GM12878 (cell line): Measurements from ENCODE around the gene RAMP2. TPM values are rescaled to one million over a fixed set of nuclear protein-coding genes. Genes with fewer than 3 reads are reported as not detected.

ENCODE experiments used
- ATAC-seq: fragments of 200-7000 bp; cut with Tn5 transposase; 3 replicates; pipeline ENCODE4 v1.9.1; 2020; ENCODE audit warnings: mild to moderate bottlenecking, moderate library complexity
- BruUV-seq: library from RNA; stranded (reverse); fragments of 400-500 nt; replicated peaks from 2 replicates; lab custom pipeline; 2021; lab: Mats Ljungman, UMichigan
- CTCF ChIA-PET: fragments of 300-600 bp; sonication (Branson Sonifier 250); formaldehyde crosslinking; extraction: SDS; loops from one replicate; lab custom pipeline; 2021; ENCODE audit warnings: inconsistent platforms; lab: Yijun Ruan, JAX
- POLR2A ChIA-PET: fragments of 350-600 bp; formaldehyde crosslinking; extraction: SDS; loops from one replicate; lab custom pipeline; 2021; ENCODE audit warnings: inconsistent platforms; lab: Charles Lee
- RAD21 ChIA-PET: fragments of 300-600 bp; sonication (Branson Sonifier 250); formaldehyde crosslinking; loops from one replicate; lab custom pipeline; 2023; ENCODE audit warnings: antibody characterized with exemption; ENCODE audit not compliant: unreplicated experiment; lab: Charles Lee
- SMC1A ChIA-PET: fragments of 300-600 bp; sonication (Branson Sonifier 250); formaldehyde crosslinking; loops from one replicate; lab custom pipeline; 2023; ENCODE audit not compliant: unreplicated experiment, uncharacterized antibody; lab: Charles Lee
- DNase-seq: peaks from one replicate; pipeline ENCODE4 v3.0.0-alpha.2; 2011; ENCODE audit warnings: low read depth, low spot score
- FAIRE-seq: peaks from 3 replicates; lab custom pipeline; 2011; peaks lifted over from hg19 to GRCh38; lab: Jason Lieb, UNC
- H2AFZ ChIP-seq: 2 replicates; pipeline ENCODE4 v1.6.0; 2011; ENCODE audit warnings: low read depth, low read length, control low read depth; ENCODE audit not compliant: control insufficient read depth
- H3K27ac ChIP-seq: 2 replicates; pipeline ENCODE4 v1.5.1; 2011; ENCODE audit warnings: control low read depth; ENCODE audit not compliant: control insufficient read depth, insufficient read depth
- H3K27me3 ChIP-seq, 2 experiments: replicated peaks in 1 of 2; 2 replicates each; pipeline versions ENCODE4 v1.6.0 to v1.6.1; 2011; ENCODE audit warnings: low read length in 1 of 2; ENCODE audit not compliant: control insufficient read depth in 2 of 2, insufficient read depth in 2 of 2
- H3K36me3 ChIP-seq, 2 experiments: 2 replicates each; pipeline ENCODE4 v1.5.1; 2011; ENCODE audit warnings: low read length in 1 of 2; ENCODE audit not compliant: control insufficient read depth in 2 of 2, insufficient read depth in 2 of 2
- H3K4me1 ChIP-seq: 2 replicates; pipeline ENCODE4 v1.6.1; 2011; ENCODE audit warnings: mild to moderate bottlenecking, low read length, moderate library complexity, mixed read lengths; ENCODE audit not compliant: control insufficient read depth, insufficient read depth
- H3K4me2 ChIP-seq: 2 replicates; pipeline ENCODE4 v1.6.0; 2011; ENCODE audit warnings: control low read depth; ENCODE audit not compliant: control insufficient read depth, insufficient read depth
- H3K4me3 ChIP-seq: fragments of 200-600 bp; sonication (generic); 2 replicates; pipeline ENCODE4 v1.5.1; 2016
- H3K79me2 ChIP-seq: 2 replicates; pipeline ENCODE4 v1.6.0; 2011; ENCODE audit warnings: low read length; ENCODE audit not compliant: control insufficient read depth, insufficient read depth
- H3K9ac ChIP-seq: 2 replicates; pipeline ENCODE4 v1.8.0; 2011; ENCODE audit warnings: low read length, control low read depth, mixed read lengths; ENCODE audit not compliant: control insufficient read depth, insufficient read depth
- H3K9me3 ChIP-seq: replicated peaks from 3 replicates; pipeline ENCODE4 v1.5.1; 2011; ENCODE audit warnings: mild to moderate bottlenecking, low read length; ENCODE audit not compliant: control insufficient read depth, insufficient read depth
- H4K20me1 ChIP-seq: 2 replicates; pipeline ENCODE4 v1.6.0; 2011; ENCODE audit not compliant: control insufficient read depth, insufficient read depth
- CBFB ChIP-seq: IDR thresholded peaks from 2 replicates; pipeline ENCODE4 v1.6.1; 2016; ENCODE audit warnings: antibody characterized with exemption, low read depth
- DPF2 ChIP-seq: fragments of 450-650 bp; IDR thresholded peaks from 2 replicates; pipeline ENCODE4 v1.6.1; 2017; ENCODE audit warnings: mild to moderate bottlenecking
- GABPA ChIP-seq: IDR thresholded peaks from 2 replicates; pipeline ENCODE4 v1.6.1; 2014; ENCODE audit warnings: antibody characterized with exemption, low read depth, mild to moderate bottlenecking, inconsistent platforms
- WGBS: methylation state at CpG from one replicate; pipeline ENCODE4 v1.1.6; 2016; ENCODE audit warnings: low lambda C conversion rate; ENCODE audit not compliant: insufficient replicate concordance, insufficient coverage; ENCODE audit errors: missing lambda C conversion rate; 5-methylcytosine and 5-hydroxymethylcytosine counted together
- in situ Hi-C: fragments of 300-500 bp; cut with MboI; formaldehyde crosslinking; loops from 9 replicates; pipeline ENCODE4 v1.14.3; 2018; ENCODE audit warnings: mixed read lengths
- intact Hi-C: fragments of 100-400 bp; cut with micrococcal nuclease; formaldehyde crosslinking; loops from one replicate; pipeline ENCODE4 v1.14.2; 2022; ENCODE audit not compliant: unreplicated experiment
- polyA plus RNA-seq, 11 experiments: library from polyadenylated mRNA; depleted of rRNA in 4 of 11; unstranded in 6 of 11; stranded (reverse) in 5 of 11; fragments of >200 nt; fragmentation: Nextera tagmentation in 4 of 11; fragmentation: Illumina TruSeq in 1 of 11; extraction: Ambion mirVana in 4 of 11; extraction: Trizol in 1 of 11; gene quantifications; 1 replicate in 1 of 11; 2 replicates in 10 of 11; pipeline versions ENCODE4 v1.2.1 to v1.2.3, GENCODE V29; 2011 to 2016; ENCODE audit warnings: inconsistent platforms in 2 of 11, missing spikeins in 2 of 11, low read depth in 1 of 11
- small RNA-seq: library from RNA; depleted of rRNA; stranded (forward); fragments of <200 nt; gene quantifications from one replicate; pipeline ENCODE3, GENCODE V24; 2014
- total RNA-seq, 4 experiments: library from RNA; depleted of rRNA in 3 of 4; stranded (reverse); fragments of >200 nt in 3 of 4; fragmentation: Illumina TruSeq in 1 of 4; extraction: Trizol in 1 of 4; gene quantifications; 2 replicates each; pipeline versions ENCODE4 v1.2.1 to v1.2.3, GENCODE V29; 2013 to 2021

The RAMP2 gene
- total and polyA plus RNA-seq, 10 of the 15 experiments (the other 5 are each of a cell fraction or from before 2014, with no cell fraction given), result 0.14 to 0.32 (median 0.21) TPM; not detected in 4

GRCh38 chr17:42809250-42809649 lies 48.2 kb downstream of the RAMP2 start:
- no peak overlapping the region for H3K9ac ChIP-seq
- ChIA-PET CTCF (interaction anchor here (2.3 to 2.4 kb wide), 2 partner anchors 11 to 15 kb away, joined by 9 to 17 read pairs; partner anchors contain the start of gene BECN1), RAD21 (no interaction called here), SMC1A (no interaction called here), POLR2A (no interaction called here)
- no peak overlapping the region for H3K27ac ChIP-seq
- peaks cover 0 to 16% of the 10 kb centered on the region in 2 experiments; a peak in 3 of 4 replicates for H3K36me3 ChIP-seq
- H3K9me3 ChIP-seq, result no peaks in the 10 kb centered on the region
- H2AFZ ChIP-seq, result no peak overlapping the region
- no peaks in the 10 kb centered on the region for H3K4me1 ChIP-seq
- no peaks in the 10 kb centered on the region for H3K79me2 ChIP-seq
- no peak overlapping the region for H3K4me3 ChIP-seq
- ATAC-seq (no peak), FAIRE-seq (no peak), DNase-seq (no peak)
- no peak for TF ChIP-seq GABPA
- no peak for TF ChIP-seq DPF2
- no peak for TF ChIP-seq CBFB
- no peak overlapping the region for H3K4me2 ChIP-seq
- intact Hi-C loops, result no loop called here
- H3K27me3 ChIP-seq, result no peaks in the 10 kb centered on the region
- in situ Hi-C loops, result no loop called here
- H4K20me1 ChIP-seq, result no peaks in the 10 kb centered on the region
- 97% methylated on average over 3 of the region's 3 CpGs for WGBS
- no TSS peak for BruUV-seq

Small RNA genes within 50 kb of the gene (small RNA-seq; reads per million reads assigned to genes)
- gene HMGN2P15, result not detected

Other genes with a start within 250 kb of the RAMP2 start
Only the 7 nearest of the 26 such genes appear.
- gene EZH1, start 16.2 kb upstream of the RAMP2 start, total RNA-seq (2014; rRNA removed), result 16.4 and 21.3 TPM in 2 replicates
- gene EZH1, start 16.2 kb upstream of the RAMP2 start, total RNA-seq (2014; rRNA removed; fragmentation: Illumina TruSeq; extraction: Trizol), result 15.5 and 17.3 TPM in 2 replicates
- 15.7 and 22.1 TPM in 2 replicates for gene EZH1, start 16.2 kb upstream of the RAMP2 start, total RNA-seq (2021)
- gene EZH1, start 16.2 kb upstream of the RAMP2 start, polyA plus RNA-seq (2011; rRNA removed), result 39.8 and 43.3 TPM in 2 replicates
- gene EZH1, start 16.2 kb upstream of the RAMP2 start, polyA plus RNA-seq (2014; fragmentation: Illumina TruSeq; extraction: Trizol), result 23.7 and 27.1 TPM in 2 replicates
- gene EZH1, start 16.2 kb upstream of the RAMP2 start, polyA plus RNA-seq (2014; fragmentation: Nextera tagmentation; extraction: Ambion mirVana), result 1 to 10 TPM; 6.1 to 6.2 TPM
- gene EZH1, start 16.2 kb upstream of the RAMP2 start, polyA plus RNA-seq (2014; rRNA removed), result 24.7 and 25.4 TPM in 2 replicates
- 10 to 100 TPM; 14.9 to 15.4 TPM for gene EZH1, start 16.2 kb upstream of the RAMP2 start, polyA plus RNA-seq (2016; fragmentation: Nextera tagmentation; extraction: Ambion mirVana)
- gene VPS25, start 12.2 kb downstream of the RAMP2 start, total RNA-seq (2014; rRNA removed), result 112 and 117 TPM in 2 replicates
- gene VPS25, start 12.2 kb downstream of the RAMP2 start, total RNA-seq (2014; rRNA removed; fragmentation: Illumina TruSeq; extraction: Trizol), result 100 and 111 TPM in 2 replicates
- gene VPS25, start 12.2 kb downstream of the RAMP2 start, total RNA-seq (2021), result 92.7 TPM in 2 replicates
- gene VPS25, start 12.2 kb downstream of the RAMP2 start, polyA plus RNA-seq (2011; rRNA removed), result 122 and 175 TPM in 2 replicates
- 113 and 153 TPM in 2 replicates for gene VPS25, start 12.2 kb downstream of the RAMP2 start, polyA plus RNA-seq (2014; fragmentation: Illumina TruSeq; extraction: Trizol)
- 100 to 1,000 TPM; 131 to 185 TPM for gene VPS25, start 12.2 kb downstream of the RAMP2 start, polyA plus RNA-seq (2014; fragmentation: Nextera tagmentation; extraction: Ambion mirVana)
- 113 and 118 TPM in 2 replicates for gene VPS25, start 12.2 kb downstream of the RAMP2 start, polyA plus RNA-seq (2014; rRNA removed)
- 100 to 1,000 TPM; 141 to 161 TPM for gene VPS25, start 12.2 kb downstream of the RAMP2 start, polyA plus RNA-seq (2016; fragmentation: Nextera tagmentation; extraction: Ambion mirVana)
- gene WNK4, start 19.4 kb downstream of the RAMP2 start, total RNA-seq (2014; rRNA removed), result 0.06 and 0.11 TPM in 2 replicates
- gene WNK4, start 19.4 kb downstream of the RAMP2 start, total RNA-seq (2014; rRNA removed; fragmentation: Illumina TruSeq; extraction: Trizol), result not detected in 2 replicates
- 0.18 and 0.27 TPM in 2 replicates for gene WNK4, start 19.4 kb downstream of the RAMP2 start, total RNA-seq (2021)
- gene WNK4, start 19.4 kb downstream of the RAMP2 start, polyA plus RNA-seq (2011; rRNA removed), result 0.27 and 0.29 TPM in 2 replicates
- not detected in 2 replicates for gene WNK4, start 19.4 kb downstream of the RAMP2 start, polyA plus RNA-seq (2014; fragmentation: Illumina TruSeq; extraction: Trizol)
- not detected for gene WNK4, start 19.4 kb downstream of the RAMP2 start, polyA plus RNA-seq (2014; fragmentation: Nextera tagmentation; extraction: Ambion mirVana)
- 0.13 and 0.88 TPM in 2 replicates for gene WNK4, start 19.4 kb downstream of the RAMP2 start, polyA plus RNA-seq (2014; rRNA removed)
- gene WNK4, start 19.4 kb downstream of the RAMP2 start, polyA plus RNA-seq (2016; fragmentation: Nextera tagmentation; extraction: Ambion mirVana), result under 1 TPM in 1 of 2 experiments, not detected in 1; 0.07 TPM
- gene COA3, start 37.5 kb downstream of the RAMP2 start, total RNA-seq (2014; rRNA removed), result 67.1 and 69.8 TPM in 2 replicates
- 44.3 and 46.7 TPM in 2 replicates for gene COA3, start 37.5 kb downstream of the RAMP2 start, total RNA-seq (2014; rRNA removed; fragmentation: Illumina TruSeq; extraction: Trizol)
- gene COA3, start 37.5 kb downstream of the RAMP2 start, total RNA-seq (2021), result 44.0 and 45.2 TPM in 2 replicates
- 52.4 and 61.6 TPM in 2 replicates for gene COA3, start 37.5 kb downstream of the RAMP2 start, polyA plus RNA-seq (2011; rRNA removed)
- gene COA3, start 37.5 kb downstream of the RAMP2 start, polyA plus RNA-seq (2014; fragmentation: Illumina TruSeq; extraction: Trizol), result 50.1 and 55.1 TPM in 2 replicates
- gene COA3, start 37.5 kb downstream of the RAMP2 start, polyA plus RNA-seq (2014; fragmentation: Nextera tagmentation; extraction: Ambion mirVana), result 100 to 1,000 TPM in 1 of 2 experiments, 10 to 100 TPM in 1; 86.5 to 123 TPM
- 62.1 and 62.4 TPM in 2 replicates for gene COA3, start 37.5 kb downstream of the RAMP2 start, polyA plus RNA-seq (2014; rRNA removed)
- 100 to 1,000 TPM; 154 to 161 TPM for gene COA3, start 37.5 kb downstream of the RAMP2 start, polyA plus RNA-seq (2016; fragmentation: Nextera tagmentation; extraction: Ambion mirVana)
- gene CNTD1, start 37.6 kb downstream of the RAMP2 start, total RNA-seq (2014; rRNA removed), result 0.06 and 0.11 TPM in 2 replicates
- gene CNTD1, start 37.6 kb downstream of the RAMP2 start, total RNA-seq (2014; rRNA removed; fragmentation: Illumina TruSeq; extraction: Trizol), result not detected in 2 replicates
- gene CNTD1, start 37.6 kb downstream of the RAMP2 start, total RNA-seq (2021), result not detected in 2 replicates
- gene CNTD1, start 37.6 kb downstream of the RAMP2 start, polyA plus RNA-seq (2011; rRNA removed), result 0.11 and 0.19 TPM in 2 replicates
- gene CNTD1, start 37.6 kb downstream of the RAMP2 start, polyA plus RNA-seq (2014; fragmentation: Illumina TruSeq; extraction: Trizol), result not detected in 2 replicates
- gene CNTD1, start 37.6 kb downstream of the RAMP2 start, polyA plus RNA-seq (2014; fragmentation: Nextera tagmentation; extraction: Ambion mirVana), result 1 to 10 TPM in 1 of 2 experiments, under 1 TPM in 1; 0.80 to 1.4 TPM
- gene CNTD1, start 37.6 kb downstream of the RAMP2 start, polyA plus RNA-seq (2014; rRNA removed), result not detected in 2 replicates
- gene CNTD1, start 37.6 kb downstream of the RAMP2 start, polyA plus RNA-seq (2016; fragmentation: Nextera tagmentation; extraction: Ambion mirVana), result 1 to 10 TPM; 1.4 to 1.5 TPM
- gene BECN1, start 63.1 kb downstream of the RAMP2 start, total RNA-seq (2014; rRNA removed), result 107 and 113 TPM in 2 replicates
- 71.2 and 78.1 TPM in 2 replicates for gene BECN1, start 63.1 kb downstream of the RAMP2 start, total RNA-seq (2014; rRNA removed; fragmentation: Illumina TruSeq; extraction: Trizol)
- gene BECN1, start 63.1 kb downstream of the RAMP2 start, total RNA-seq (2021), result 73.8 and 78.7 TPM in 2 replicates
- 84.3 and 86.9 TPM in 2 replicates for gene BECN1, start 63.1 kb downstream of the RAMP2 start, polyA plus RNA-seq (2011; rRNA removed)
- gene BECN1, start 63.1 kb downstream of the RAMP2 start, polyA plus RNA-seq (2014; fragmentation: Illumina TruSeq; extraction: Trizol), result 85.2 and 110 TPM in 2 replicates
- gene BECN1, start 63.1 kb downstream of the RAMP2 start, polyA plus RNA-seq (2014; fragmentation: Nextera tagmentation; extraction: Ambion mirVana), result 10 to 100 TPM; 39.6 to 60.6 TPM
- gene BECN1, start 63.1 kb downstream of the RAMP2 start, polyA plus RNA-seq (2014; rRNA removed), result 90.8 and 102 TPM in 2 replicates
- 100 to 1,000 TPM; 113 to 120 TPM for gene BECN1, start 63.1 kb downstream of the RAMP2 start, polyA plus RNA-seq (2016; fragmentation: Nextera tagmentation; extraction: Ambion mirVana)
- 92.3 and 93.2 TPM in 2 replicates for gene PSME3, start 72.2 kb downstream of the RAMP2 start, total RNA-seq (2014; rRNA removed)
- gene PSME3, start 72.2 kb downstream of the RAMP2 start, total RNA-seq (2014; rRNA removed; fragmentation: Illumina TruSeq; extraction: Trizol), result 83.7 and 89.6 TPM in 2 replicates
- 187 and 190 TPM in 2 replicates for gene PSME3, start 72.2 kb downstream of the RAMP2 start, total RNA-seq (2021)
- gene PSME3, start 72.2 kb downstream of the RAMP2 start, polyA plus RNA-seq (2011; rRNA removed), result 126 and 130 TPM in 2 replicates
- 198 and 200 TPM in 2 replicates for gene PSME3, start 72.2 kb downstream of the RAMP2 start, polyA plus RNA-seq (2014; fragmentation: Illumina TruSeq; extraction: Trizol)
- 10 to 100 TPM; 26.9 to 33.8 TPM for gene PSME3, start 72.2 kb downstream of the RAMP2 start, polyA plus RNA-seq (2014; fragmentation: Nextera tagmentation; extraction: Ambion mirVana)
- 141 and 145 TPM in 2 replicates for gene PSME3, start 72.2 kb downstream of the RAMP2 start, polyA plus RNA-seq (2014; rRNA removed)
- 100 to 1,000 TPM; 320 to 330 TPM for gene PSME3, start 72.2 kb downstream of the RAMP2 start, polyA plus RNA-seq (2016; fragmentation: Nextera tagmentation; extraction: Ambion mirVana)